ENCODE data around the gene MEIS2.

Gene MEIS2

DNA sequence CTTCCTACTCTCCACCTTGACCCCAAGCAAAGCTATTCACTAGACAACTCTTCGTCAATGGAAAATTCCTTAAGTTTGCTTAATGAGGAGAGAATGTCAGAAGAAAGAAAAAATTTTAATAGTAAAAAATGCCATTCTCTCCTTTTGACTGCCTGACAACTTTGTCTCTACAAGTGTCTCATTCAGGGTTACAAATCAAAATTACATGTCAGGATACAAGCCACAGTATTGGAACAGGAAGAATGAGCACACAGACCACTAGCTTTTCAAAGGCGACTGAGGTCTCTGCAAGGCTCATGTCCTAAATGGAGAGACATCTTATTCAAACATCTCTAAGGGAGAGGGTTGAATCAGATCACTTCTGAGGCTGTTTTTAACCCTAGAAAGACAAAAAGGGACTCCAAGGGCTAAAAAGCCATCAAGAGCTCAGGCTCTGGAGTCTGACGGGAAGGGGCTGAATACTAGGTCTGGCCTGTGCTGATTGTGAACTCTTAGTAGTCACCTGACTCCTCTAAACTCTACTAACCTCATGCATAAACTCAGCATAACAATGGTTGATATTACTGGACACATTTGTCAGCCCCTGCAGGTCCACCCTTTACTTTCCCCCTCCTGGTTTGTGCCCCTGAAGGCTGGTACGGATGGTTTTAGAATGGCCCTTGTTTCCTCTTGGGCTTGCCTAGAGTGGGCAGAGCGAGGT, 12.8 kb upstream of the MEIS2 start:
- in situ Hi-C loops (cut with HindIII; ENCODE audit: low sequenced_read_pairs), result no loop called here

DNA sequence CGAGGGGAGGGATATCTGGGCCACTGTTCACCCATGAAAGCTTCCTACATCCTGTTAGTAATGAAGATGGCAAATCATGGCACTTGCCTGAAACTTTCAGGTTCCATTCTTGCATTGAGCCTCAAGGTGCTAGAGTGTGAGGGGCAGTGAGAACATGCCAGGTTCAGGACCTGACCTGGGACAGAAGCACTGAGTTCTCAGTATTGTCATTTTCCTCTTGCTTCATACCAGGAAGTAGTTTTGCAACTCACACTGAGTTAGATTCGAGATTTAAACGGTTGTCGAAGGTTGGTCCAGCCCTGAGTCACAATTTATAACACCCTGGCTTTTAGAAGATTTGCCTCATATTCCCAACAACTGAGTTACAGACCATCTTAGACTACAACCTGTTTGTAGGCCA, 11.8 kb upstream of the MEIS2 start:
- in situ Hi-C loops (cut with HindIII; ENCODE audit: low sequenced_read_pairs), result no loop called here

DNA sequence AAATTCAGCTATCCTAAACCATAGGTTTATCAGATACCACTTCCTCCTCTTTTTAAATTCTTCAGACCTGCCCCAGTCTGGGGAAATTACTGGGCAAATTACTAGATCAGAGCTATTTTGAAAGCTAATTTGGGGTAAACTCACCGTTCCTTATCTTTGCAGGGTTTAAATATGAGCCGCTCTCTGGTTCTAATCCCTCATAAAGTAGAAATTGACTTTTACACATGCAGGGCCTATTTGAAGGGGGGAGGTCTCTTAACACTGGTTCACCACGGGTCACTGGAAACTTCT, 11.0 kb upstream of the MEIS2 start:
- in situ Hi-C loops (cut with HindIII; ENCODE audit: low sequenced_read_pairs), result no loop called here

DNA sequence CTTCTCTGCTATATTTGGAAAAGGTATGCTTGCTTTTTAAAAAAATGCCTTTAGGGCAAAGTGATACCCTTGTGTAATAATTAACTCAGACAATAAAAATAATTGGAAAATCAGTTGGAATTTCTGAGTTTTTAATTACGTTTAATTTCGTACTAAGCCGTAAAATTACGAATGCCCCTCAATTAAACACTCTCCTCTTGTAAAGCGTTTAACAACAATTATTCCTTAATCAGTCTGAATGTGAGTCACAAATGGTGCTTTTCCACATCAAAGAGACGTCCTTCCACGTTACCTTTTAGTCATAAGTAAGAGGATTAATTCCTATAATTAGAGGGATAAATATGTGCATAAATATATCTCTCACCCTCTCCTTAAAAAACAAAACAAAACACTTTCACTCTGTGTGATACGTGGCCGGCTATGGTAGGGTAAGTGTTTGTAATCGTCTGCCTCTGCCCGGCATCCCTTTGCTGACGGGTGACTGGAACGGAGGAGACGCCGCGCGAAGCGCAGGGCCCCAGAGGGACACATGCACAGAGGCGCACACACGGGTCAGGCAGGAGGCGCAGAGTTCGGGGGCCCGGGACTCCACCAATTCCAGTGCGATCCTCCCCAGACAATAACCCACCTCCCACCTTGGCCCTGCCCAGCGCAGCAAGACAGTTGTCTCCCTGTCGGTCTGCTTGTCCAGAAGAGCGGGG, 9.7 kb upstream of the MEIS2 start:
- in situ Hi-C loops (cut with HindIII; ENCODE audit: low sequenced_read_pairs), result no loop called here

DNA sequence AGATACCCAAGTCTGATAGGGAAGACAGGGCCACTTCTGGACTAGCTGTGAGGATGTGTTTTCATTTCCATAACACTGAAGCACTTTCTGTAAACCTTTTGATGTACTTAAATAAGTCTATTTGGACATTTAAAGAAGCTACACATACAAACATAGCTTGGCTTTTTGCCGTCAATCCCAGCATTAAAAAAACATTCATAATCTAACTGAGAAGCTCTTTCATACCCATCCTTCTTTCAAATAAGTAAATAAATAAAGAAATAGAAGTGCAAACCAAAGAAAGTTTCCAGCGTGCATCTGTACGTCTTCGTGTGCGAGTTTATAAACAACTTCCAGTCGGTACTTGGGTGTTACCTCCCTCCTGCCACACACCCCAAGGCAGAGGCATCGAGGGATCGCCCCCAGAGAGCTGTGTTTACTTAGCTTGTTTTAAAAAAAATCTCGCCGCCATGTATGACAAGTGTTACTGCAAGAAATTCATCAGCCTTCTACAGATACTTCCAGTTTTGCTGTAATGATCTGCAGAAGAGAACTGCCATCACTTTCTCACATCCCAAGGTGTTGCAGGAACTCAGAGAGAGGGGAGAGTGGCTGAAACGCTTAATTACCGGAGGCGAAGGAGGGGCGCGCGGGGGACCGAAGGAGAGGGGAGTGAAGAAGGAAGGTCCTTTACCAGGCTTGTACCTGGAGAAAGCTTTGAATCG, 9.0 kb upstream of the MEIS2 start:
- in situ Hi-C loops (cut with HindIII; ENCODE audit: low sequenced_read_pairs), result no loop called here

DNA sequence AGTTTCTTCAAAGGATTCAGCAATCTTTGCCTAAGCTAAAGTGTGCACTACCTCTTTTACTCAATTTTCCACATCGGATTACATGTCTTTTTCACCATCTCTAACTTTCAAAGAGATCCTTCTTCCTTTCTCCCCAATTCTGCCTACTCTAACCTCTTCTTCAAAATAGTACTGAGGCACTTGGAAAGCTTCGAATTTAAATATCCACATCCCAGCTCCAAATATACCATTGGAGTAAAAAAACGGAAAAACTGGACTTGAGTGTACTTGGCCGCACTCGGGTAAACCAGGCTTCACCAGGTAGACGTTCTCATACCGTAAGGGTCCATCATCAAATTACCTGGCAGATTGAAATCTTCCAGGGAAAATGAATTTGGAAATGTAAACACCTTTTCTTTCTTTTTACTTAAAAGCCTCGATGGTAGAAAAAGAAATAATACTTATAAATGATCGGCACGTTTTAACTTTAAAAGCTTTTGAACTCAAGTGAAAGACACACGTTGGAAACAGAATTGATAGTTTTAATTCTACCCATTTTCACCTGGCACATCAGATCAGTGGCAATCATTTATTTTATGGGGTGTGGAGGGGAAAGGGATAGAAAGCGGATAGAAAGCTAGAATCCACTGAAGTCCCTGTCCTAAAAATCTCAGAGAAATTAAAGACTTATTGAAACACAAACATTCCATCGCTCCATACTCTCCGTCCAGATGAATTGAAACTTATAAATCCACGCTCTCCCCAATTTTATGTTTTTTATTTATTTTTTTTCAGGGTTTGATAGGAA, 8.2 kb upstream of the MEIS2 start:
- in situ Hi-C loops (cut with HindIII; ENCODE audit: low sequenced_read_pairs), result no loop called here

DNA sequence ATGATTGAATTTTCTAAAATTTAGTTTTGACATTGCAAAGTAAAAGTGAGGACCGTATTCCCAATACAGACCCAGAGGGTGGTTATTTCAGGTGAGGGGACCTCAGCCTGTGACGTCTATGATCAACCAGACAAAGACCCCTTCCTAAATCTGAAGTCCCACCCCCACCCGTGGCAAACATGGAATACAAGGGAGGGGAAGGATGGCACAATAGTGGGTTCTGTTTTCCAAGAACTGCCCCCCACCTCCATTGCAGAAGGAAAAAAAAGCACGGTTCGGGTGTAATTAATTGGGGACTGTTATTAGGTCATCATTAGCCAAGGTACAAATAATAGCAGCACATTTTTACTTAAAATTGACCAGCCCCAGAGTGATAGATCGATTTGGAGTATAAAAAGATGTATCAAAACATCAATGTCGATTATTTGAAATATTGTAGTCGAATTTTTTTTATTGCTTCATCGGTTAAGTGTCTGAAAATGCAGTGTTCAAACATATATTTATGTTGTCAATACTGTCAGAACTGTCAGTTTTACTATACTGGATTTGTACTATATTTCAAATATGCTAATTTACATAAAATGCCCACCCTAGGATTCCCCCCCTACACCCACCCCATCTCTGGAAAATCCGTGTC, 7.5 kb upstream of the MEIS2 start:
- in situ Hi-C loops (cut with HindIII; ENCODE audit: low sequenced_read_pairs), result no loop called here

DNA sequence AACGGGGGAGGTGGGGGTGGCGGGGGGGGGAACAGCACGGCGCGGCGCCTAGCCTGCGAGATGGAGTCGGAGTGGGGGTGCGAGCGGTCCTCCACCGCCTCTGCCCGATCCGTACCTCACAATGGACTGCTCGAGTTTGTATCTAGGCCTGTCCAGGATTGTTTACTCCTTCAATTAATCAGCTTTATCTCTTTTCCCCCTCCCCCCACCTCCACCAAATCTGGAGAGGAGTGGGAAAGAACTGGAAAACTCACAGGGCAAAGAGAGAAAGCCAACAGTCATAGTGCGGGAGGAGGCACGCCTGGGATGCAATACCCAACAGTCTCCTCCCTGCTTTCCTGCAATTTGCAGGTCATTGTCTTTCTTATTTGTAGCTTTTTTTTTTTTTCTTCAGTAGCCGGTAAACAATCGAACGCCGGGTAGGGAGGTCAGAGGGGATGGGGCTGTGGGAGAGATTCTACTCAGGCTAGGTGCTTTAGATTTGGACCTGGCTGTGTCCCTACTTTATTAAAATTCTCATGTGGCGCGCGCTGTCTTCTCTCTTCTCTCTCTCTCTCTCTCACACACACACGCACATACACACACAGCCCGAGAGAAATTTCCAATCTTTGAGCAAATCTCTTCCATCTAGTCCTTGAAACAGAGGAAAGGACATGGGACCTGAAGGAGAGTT, 6.9 kb upstream of the MEIS2 start:
- in situ Hi-C loops (cut with HindIII; ENCODE audit: low sequenced_read_pairs), result no loop called here

DNA sequence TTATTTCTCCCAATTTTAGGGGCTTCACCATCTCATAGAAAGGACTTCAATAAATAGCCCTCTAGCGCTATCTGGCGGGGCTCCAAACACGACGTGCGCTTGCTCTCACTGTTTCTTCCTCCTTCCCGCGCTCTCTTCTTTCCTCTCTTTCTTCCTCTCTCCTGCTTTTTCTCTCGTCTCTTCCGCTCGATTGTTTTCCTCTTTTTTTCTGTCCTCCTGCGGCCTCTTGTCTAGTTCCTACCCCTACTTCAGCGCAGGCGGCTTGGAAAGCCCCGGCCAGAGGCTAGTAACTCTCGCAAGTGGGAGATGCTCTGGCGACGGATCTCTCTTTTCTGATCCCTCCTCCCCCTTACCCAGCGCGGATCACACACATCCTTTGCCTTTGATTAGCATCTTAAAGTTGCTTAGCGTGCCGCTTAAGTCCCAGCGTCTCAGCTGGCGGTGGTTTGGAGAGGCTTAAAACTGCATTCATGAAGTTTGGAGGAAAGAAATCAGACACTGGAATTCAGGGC, 6.2 kb upstream of the MEIS2 start:
- in situ Hi-C loops (cut with HindIII; ENCODE audit: low sequenced_read_pairs), result no loop called here

DNA sequence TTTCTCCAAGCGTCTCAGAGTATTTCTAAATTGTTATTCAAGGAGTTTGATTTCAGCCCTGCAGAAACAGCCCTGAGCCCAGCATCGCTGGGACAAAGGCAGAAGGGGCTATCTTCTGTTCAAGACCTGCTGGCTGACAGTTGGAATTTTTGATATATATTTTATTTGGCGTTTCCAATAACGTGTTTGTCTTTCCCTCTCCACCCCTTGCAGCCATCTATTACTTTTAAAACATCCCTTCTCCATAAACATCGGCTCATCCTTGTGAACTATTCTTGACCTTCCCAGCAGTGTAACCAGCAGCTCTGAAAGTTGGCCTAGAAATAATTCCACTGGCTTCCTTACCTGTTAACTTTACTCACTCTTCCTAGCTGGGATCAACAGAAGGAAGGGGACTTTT, 5.5 kb upstream of the MEIS2 start:
- in situ Hi-C loops (cut with HindIII; ENCODE audit: low sequenced_read_pairs), result no loop called here

DNA sequence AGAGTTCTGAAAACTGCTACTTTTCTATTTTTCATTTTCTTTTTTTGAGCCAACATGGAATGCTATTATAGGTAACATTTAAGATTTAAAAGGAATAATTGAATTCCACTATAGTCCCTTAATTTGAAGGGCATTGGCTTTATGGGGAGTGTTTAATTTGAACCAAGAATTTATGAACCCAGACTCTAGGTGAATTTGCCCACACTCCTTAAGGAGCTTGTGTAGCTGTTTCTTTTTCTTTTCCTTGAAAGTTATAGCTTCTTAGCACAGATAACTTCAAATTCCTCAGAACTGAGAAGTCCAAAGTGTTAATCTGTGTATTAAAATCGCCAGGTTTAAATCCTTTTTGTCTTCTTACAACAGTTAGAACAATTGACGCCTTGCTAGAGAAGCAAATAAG, 4.7 kb upstream of the MEIS2 start:
- in situ Hi-C loops (cut with HindIII; ENCODE audit: low sequenced_read_pairs), result no loop called here

DNA sequence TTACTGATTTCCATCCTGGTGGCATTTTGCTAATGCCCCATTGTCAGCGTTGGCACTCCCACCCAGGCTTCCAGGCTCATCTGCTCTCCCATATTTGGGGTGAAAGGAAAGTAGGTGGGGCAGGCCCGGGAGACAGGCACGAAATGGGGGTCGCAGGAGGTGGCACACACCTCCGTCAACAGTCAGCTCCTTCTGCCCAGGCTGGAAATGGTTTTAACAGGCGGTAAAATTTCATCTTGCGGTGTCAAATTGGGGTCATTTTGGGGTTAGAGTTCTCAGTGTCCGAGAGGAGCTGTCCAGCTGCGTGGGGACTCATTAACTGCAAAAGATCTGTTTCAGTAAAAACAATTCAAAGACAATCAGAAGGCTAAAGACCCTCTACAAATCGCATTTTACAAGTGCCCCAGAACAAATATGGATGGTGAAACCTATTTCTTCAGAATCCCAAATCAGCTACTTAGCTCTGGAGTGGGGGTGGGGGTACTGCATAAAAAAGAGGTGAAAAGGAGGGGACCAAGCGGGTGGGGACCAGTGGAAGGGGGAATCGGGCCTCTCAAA, 4.2 kb upstream of the MEIS2 start:
- in situ Hi-C loops (cut with HindIII; ENCODE audit: low sequenced_read_pairs), result no loop called here

DNA sequence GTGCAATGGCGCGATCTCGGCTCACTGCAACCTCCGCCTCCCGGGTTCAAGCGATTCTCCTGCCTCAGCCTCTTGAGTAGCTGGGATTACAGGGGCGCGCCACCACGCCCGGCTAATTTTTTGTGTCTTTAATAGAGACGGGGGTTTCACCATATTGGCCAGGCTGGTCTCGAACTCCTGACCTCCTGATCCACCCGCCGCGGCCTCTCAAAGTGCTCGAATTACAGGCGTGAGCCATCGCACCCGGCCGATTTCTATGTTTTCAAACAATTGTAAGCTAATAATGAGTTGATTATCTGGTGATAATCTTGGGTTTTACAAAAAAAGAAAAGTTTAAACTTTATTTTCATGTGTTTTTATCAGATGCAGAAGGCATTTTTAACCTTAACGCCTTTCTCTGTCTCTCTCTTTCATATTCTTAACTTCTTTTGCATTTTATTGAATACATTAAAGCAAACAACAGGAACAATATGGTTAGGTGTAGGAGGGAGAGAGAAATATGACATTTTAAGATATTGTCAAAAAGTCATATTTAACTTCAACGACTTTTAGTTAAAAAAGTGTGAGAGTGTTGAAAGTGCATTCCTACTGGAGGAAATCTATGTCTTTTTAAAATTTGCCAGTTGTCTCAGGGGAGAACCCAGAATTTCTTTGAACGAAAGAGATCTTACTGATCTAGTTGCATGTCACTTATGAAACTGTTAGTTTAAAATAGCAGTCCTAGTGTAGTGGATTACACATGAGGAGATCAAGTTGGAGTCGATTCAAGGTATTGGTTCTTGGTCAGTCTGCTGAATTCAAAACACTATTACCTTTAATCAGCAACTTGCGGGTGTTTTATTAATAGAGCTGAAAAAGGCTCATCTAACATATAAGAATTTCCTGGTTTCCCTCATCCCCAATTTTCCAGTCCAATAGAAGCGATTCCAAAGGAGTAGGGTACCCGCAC, 3.4 kb upstream of the MEIS2 start:
- in situ Hi-C loops (cut with HindIII; ENCODE audit: low sequenced_read_pairs), result no loop called here

DNA sequence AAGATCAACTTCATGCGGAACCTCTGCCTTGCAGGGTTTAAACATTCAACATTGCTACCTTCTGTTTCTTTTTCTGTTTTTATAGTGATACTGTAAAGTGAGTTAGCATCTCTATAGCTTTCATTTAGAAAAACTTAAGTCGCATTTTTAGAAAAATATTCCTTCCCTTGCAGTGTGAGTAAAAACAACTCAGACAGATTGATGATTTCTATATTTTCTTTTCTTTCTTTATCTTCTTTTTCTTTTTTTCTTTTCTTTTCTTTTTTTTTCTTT, 2.8 kb upstream of the MEIS2 start:
- in situ Hi-C loops (cut with HindIII; ENCODE audit: low sequenced_read_pairs), result no loop called here

DNA sequence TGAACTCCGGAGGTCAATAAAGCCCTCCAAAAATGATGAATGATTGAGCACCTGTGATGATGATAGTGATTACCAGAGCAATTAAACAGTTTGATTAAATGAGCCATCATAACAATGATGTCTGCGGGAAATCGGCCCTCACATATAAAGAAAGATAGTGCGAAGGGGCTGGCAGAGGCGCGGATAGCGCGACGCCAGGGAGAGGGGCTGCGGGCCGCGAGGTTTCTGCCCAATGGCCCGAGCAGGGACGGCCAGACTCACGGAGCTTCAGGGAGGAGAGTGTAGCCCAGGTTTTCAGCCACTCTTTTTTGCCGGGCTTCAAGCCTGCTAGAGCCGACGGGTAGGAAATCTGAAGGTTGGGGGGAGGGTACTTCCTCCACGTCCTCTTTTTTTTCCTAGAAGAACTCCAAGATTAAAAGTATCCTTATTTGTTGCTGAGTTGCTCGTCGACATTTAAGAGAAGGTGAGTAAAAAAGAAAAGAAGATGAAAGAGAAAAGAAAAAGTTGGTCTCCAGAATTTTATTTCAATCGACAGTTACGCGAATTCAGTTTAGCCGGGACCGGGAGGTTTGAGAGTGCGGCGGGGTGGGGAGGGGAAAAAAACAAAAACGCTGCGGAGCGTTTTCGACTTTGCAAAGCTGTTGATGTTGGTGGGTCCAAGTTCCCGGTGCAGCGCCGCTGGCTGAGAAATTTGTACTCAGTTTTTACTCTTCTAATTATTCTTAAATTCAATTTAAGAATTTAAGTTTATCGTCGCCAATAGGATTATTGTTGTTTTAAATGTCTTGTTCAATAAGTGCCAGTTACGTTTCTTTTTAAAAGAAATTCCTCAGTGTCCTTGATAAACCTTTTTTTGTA, 2.2 kb upstream of the MEIS2 start:
- in situ Hi-C loops (cut with HindIII; ENCODE audit: low sequenced_read_pairs), result no loop called here

DNA sequence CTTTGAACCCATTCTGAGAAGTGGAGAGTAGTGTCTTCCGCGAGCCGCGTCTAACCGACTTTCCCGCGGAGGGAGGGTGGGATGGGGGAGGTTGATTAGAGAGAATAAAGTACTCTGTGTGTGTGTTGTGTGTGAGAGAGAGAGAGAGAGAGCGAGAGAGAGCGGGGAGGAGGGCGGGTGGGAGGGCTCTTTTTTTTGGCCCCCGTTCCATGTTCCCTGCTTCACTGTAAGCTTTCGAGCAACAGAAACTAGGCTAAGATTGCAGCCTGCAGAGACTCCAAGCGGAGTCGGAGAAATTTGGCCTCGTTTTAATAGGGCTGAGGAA, 1.6 kb upstream of the MEIS2 start:
- in situ Hi-C loops (cut with HindIII; ENCODE audit: low sequenced_read_pairs), result no loop called here

DNA sequence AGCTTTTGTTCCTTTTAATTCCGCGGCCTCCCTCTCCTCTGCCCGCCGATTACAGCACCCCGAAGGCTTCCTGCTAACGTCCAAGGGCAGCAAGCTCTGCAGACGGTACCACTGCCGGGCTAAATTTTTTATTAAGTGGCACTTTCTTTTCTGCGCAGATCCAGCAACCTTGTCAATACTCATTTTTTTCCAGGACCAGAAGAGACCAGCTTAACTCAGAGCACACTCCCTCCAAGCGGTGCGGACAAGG, 542 bp upstream of the MEIS2 start:
- in situ Hi-C loops (cut with HindIII; ENCODE audit: low sequenced_read_pairs), result no loop called here

DNA sequence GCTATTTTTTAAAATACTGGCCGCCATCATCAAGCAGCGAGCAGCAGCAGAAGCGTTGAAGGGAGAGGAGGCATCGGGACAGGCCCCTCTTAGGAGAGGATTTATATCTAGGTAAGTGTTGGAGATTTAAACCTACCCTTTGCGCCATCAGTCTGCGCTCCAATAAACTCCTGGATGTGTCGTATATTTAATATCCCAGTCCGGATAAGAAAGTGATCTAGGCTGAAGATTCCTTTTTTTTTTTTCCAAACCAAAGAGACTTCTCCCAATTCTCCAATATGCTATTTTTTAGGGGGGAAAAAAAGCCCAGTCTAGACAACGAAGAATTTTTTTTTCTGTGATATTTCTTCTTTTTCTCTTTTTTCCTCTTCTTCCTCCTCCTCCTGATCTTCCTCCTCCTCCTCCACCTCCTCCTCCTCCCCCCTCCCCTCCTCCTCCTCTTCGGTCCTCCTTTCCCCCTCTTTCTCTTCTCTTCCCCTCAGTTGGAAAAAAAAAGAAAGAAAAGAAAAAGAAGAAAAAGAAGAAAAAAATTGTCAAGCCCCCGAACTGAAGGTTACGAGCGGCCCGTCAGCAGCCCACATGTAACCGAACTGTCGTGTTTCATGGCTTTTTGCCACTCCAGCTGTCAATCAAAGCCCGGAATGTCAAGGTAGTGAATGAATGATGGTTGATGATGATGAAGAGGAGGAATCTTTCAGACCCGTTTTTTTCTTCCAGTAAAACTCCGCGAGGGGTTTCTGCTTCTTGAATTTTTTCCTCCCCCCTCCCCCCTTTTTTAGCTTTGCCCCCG, 835 bp downstream of the MEIS2 start:
- in situ Hi-C loops (cut with HindIII; ENCODE audit: low sequenced_read_pairs), result no loop called here
